ENCODE results near the gene CD40LG.

Gene CD40LG

GRCh38 chrX:136646602-136647239 is 1.2 kb upstream of the CD40LG start:
- TF ChIP-seq, protein P1, sequence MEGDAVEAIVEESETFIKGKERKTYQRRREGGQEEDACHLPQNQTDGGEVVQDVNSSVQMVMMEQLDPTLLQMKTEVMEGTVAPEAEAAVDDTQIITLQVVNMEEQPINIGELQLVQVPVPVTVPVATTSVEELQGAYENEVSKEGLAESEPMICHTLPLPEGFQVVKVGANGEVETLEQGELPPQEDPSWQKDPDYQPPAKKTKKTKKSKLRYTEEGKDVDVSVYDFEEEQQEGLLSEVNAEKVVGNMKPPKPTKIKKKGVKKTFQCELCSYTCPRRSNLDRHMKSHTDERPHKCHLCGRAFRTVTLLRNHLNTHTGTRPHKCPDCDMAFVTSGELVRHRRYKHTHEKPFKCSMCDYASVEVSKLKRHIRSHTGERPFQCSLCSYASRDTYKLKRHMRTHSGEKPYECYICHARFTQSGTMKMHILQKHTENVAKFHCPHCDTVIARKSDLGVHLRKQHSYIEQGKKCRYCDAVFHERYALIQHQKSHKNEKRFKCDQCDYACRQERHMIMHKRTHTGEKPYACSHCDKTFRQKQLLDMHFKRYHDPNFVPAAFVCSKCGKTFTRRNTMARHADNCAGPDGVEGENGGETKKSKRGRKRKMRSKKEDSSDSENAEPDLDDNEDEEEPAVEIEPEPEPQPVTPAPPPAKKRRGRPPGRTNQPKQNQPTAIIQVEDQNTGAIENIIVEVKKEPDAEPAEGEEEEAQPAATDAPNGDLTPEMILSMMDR (conservative IDR thresholded peaks at IDR 0.05; ENCODE audit: low read depth, low read length) = no peak
- H3K4me3 ChIP-seq (ENCODE audit: low read depth, low read length) = no peak overlapping the region
- DNase-seq (ENCODE audit: low read depth) = no peak

DNA sequence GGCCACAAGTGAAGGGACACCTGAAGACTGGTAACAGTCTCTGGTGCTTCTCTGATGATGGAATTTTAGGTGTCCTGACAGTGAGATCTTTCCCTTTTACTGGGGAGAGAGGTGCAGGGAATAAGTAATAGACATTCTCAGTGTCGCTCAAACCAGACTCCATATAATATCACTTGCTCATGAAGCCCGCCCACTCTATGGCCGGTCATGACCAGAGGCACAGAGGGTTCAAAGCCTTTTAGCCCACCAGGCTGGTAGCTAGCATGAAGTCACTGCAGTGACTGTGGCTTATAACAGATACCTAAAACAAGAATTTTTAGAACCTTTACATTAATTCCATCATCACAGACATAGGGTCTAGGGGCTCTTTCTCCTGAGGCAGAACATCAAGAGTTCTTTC is 2.9 kb downstream of the CD40LG start:
- TF ChIP-seq, protein P1 (conservative IDR thresholded peaks at IDR 0.05; ENCODE audit: low read depth, low read length) = no peak
- no peak overlapping the region for H3K4me3 ChIP-seq (ENCODE audit: low read depth, low read length)
- DNase-seq (ENCODE audit: low read depth) = no peak

DNA sequence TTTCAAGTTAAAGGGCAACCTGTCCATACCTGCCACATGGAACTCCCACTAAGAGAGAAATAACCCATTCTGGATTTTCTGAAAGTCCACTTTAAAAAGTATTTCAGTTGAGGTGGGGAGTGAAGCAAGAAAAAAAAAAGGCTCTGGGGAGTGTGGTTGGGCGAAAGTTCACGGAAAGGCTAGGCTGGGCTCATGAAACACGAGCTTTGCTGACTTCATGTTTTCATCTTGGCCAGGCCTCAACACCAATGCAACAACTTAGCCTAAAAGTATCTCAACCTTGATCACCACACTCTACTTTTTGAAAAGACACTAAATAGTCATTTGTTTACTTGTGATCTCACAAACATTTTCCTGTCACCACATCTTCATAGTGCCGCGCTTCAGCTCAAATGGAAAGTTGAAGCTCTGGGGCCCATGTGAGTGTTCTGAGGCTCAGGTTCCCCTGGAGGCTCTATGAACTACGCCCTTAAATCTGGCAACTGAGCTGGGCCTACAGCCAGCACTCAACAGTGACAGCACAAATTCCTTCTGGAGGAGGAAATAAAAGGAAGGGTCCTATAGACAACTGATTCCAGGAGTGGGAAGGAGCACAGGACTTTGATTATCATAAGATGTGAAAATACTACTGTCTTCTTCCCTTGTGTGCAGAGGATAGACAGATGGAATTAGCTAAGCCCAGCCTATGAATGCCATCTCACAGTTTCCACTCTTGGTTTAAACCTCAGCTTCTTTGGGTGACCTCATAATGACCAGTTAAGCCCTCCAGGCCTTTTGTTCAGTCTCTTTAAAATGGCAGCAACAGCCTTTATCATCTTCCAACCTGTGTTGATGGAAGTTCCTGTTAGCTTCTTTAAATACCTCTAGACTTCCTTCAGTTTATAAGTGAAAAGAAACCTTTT is 5.1 kb downstream of the CD40LG start:
- no peak overlapping the region for H3K4me3 ChIP-seq (ENCODE audit: low read depth, low read length)
- peak; percentile 7 for DNase-seq (ENCODE audit: low read depth)
- TF ChIP-seq, protein P1 (conservative IDR thresholded peaks at IDR 0.05; ENCODE audit: low read depth, low read length) = no peak

GRCh38 chrX:136656361-136656964 is 8.5 kb downstream of the CD40LG start:
- TF ChIP-seq, protein P1 (conservative IDR thresholded peaks at IDR 0.05; ENCODE audit: low read depth, low read length) = no peak
- H3K4me3 ChIP-seq (ENCODE audit: low read depth, low read length) = no peak overlapping the region
- DNase-seq (ENCODE audit: low read depth) = no peak

DNA sequence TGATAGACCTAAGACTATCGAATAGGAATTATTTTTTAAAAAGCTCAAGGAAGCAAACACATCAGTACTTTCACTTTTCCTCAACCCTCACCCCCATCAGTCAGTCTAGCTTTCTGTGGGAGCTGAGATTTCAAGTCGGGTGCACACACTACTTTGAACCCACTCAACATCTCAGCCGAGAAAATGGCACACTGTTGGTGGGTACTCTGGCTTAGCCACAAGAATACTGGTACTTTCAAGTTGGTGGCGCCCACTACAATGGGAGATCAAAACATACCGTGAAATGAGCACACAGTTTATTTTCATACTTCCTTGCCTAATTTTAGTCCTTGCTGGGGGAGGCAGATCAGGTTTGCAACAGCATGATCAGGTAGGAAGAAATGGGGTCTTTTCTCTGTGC is 10.2 kb downstream of the CD40LG start:
- no peak overlapping the region for H3K4me3 ChIP-seq (ENCODE audit: low read depth, low read length)
- TF ChIP-seq, protein P1 (conservative IDR thresholded peaks at IDR 0.05; ENCODE audit: low read depth, low read length) = no peak

GRCh38 chrX:136659174-136659573 is 11.2 kb downstream of the CD40LG start:
- DNase-seq (ENCODE audit: low read depth) = no peak
- H3K4me3 ChIP-seq (ENCODE audit: low read depth, low read length) = no peak overlapping the region
- TF ChIP-seq, protein P1 (conservative IDR thresholded peaks at IDR 0.05; ENCODE audit: low read depth, low read length) = no peak

More for the DNA sequence above, 10.2 kb downstream of the CD40LG start:
- no peak for DNase-seq (ENCODE audit: low read depth)

All from choroid plexus epithelial cell (primary cell).